Dedifferentiated amniotic fluid mesenchymal stem cell (primary cell): ENCODE results near the gene AMN.
"Not testable (repeated sequence)": the region's sequence is repeated elsewhere in the genome, so short reads cannot be mapped to it uniquely, and the experiment has no call there.

Source experiments
- DNase-seq: peaks from one replicate; pipeline ENCODE4 v3.0.0-alpha.2; 2016; ENCODE audit errors: extremely low spot score

The AMN gene

DNA sequence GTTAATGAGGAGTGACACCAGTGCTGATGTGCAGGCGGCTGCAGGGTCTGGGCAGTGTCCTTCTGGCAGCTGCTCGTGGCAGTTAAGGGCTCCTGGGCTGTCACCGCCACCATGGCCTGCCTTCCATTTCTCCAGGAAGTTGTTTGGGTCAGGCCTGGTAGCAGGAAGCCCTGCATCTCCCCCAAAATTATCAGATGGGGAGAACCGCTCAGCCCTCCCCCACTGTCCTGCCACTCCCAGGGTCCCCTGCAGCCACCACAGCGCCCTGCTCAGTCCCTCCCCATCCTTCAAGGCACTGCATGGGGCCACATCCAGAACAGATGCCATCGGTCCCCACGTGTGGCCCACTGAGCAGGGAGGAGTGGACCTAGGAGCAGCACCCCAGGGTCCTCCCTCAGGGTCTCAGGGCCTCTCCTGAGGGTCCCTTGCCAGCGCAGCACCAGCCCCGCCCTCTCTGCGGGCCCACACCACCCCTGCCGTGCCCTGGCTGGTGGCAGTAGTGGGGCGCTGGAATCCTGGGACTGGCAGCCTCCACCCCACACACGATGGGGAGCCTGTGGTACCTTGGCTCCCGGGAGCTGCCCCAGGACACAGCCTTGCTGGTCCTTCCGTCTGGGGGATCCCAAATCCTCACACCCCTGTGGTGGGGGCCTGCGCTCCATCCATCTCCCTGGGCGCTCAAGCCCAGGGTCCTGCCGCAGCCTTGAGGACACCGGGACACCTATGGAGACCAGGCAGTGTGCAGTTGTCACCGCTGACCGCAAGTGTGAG, 10.3 kb upstream of the AMN start:
- no peak for DNase-seq

DNA sequence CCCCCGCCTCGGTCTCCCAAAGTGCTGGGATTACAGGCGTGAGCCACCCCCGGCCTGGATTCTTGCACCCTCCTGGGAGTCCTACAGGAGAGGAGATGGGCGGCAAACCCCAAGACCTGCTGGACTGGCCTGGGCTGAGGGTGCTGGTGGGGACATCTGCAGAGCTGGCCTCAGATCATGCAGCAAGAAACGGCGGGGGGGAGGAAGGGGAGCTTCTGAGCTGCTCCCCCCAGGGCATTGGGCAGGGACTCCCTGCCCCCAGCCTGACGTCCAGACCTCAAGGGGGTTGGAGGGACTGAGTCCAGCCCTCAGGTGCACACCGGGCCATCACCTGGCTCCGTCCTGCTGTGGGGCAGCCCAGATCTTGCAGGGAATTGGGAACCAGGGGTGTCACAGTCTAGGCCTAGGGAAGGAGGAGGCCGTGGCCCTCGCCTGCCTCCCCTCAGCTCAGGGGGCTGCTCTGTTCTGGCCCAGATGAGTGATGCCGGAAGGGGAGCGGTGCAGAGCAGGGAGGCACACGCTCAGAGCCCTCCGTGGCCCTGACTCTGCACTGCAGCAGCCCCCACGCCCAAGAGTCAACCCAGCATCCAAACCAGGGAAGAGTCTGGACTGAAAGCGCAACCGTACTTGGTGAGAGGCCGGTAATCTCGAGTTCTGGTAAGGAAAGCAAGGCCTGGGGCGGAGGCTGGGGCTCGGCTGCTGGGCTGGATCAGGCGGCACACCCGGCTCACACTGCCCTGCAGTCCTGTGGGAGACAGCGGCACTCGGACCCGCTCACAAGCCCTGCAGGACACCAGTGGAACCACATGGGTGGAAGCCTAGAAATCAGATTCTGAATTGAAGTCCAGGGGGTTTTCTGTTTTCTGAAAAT, 8.9 kb upstream of the AMN start:
- no peak for DNase-seq

DNA sequence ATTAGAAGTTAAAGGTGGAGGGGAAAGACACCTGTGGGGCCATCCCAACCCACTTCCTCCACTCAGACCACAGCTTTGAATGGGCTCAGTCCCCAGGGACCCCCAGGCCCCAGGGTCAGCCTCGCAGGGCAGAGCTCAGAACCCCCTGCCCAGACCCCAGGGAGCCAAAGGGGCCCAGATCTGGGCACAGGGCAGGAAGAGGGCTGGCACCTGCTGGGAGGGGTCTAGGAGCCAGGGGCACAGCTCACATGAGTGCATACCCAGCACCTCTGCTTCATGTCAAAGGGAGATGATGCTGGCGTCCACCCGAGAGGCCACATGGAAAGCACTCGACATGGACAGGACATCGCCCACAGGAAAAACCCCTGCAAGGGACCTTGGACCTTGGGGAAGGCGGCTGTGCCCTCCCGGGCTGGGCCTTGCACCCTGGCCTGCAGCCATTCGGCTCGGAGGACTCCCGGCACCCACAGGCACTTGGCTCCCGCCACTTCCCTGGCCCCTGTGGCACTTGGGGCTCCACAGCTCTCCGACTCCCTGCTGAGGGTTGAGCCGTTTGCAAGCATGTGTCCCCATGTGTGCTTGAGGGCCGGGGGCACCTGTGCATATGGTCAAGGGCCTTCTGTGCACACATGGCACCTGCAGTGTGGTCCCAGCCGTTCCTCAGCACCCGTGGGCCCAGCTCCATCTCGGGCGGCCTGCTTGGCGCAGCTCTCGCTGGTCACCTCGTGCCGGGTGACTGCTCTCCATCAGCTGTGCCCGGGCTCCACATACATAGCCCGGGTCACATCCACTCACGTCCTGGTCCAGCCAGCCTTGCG, 7.8 kb upstream of the AMN start:
- no peak for DNase-seq

DNA sequence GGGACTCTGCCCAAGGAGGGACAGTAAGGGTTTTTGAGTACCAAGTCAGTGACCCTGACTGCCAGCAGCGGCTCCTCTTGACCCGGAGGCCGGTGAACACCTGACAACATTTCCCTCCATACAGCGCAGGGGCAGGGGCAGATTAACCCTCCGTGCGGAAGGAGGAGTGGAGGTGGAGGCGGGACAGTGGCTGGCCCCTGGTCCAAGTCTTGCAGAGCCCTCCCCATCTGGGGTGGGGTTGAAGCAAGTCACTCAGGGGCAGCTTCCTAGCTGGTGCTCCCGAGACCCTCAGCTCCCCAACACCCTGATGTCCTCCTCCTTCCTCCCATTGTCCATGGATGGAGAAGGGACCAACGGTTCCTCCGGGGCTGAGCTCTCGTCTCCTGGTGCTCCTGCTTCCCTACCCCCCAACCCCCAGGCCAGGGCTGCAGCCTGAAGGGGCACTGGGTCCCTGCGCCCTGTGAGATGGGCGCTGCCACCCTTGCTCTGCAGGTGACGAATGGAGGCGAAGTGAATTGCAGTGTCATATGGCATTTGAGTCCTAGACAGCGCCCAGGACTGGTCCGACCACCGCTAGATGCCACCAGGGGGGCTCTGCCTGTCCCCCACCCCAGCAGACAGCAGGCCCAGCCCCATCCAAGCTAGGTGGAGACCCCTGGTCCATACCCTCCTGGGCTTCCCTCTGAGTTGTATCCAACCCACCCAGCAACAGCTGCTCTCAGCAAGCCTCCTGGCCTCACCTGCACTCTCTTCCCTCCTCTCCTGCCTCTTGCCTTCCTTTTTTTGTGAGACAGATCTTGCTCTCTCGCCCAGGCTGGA, 7.0 kb upstream of the AMN start:
- no peak for DNase-seq

DNA sequence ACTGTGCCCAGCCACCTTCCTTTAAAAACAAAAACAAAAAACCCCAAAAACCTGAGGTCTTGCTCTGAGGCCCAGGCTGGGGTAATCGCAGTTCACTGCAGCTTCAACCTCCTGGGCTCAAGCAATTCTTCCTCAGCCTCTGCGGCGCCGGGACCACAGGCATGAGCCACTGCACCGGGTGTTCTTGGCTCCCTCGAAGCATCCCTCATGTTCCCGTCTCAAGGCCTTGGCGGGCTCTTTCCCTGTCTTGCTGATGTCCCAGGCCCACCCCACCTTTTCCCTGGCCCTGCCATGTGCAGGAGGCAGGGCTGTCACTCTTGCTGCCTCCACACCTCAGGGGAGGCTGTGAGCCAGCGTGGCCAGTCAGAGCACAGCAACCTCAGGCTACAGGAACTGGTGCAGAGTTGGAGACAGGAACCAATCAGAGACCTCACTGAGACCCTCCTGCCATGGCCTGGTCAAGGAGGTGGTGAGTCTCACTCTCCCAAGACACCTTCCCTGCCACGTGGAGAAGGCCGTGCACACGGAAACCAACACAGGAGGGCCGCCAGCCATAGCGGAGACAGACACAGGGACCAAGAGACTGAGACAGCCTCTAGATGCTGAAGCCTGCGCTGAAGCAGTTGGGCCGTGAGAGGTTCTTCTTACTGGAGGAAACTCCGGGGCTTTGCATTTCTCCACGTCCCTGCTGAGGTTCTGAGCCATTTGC, 6.0 kb upstream of the AMN start:
- no peak for DNase-seq

DNA sequence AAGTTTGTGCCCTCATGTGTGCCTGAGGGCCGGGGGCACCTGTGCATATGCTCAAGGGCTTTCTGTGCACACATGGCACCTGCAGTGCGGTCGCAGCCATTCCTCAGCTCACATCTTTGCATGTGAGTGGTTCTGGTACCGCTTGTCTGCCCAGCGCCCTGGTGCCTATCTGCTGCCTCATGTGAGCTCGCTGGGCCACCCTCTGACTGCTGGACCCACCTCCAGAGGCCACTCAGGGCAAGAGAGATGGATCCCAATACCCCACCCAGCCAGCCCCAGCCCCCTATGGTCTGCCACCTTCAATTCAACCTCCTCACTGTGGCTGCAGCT, 5.4 kb upstream of the AMN start:
- no peak for DNase-seq

DNA sequence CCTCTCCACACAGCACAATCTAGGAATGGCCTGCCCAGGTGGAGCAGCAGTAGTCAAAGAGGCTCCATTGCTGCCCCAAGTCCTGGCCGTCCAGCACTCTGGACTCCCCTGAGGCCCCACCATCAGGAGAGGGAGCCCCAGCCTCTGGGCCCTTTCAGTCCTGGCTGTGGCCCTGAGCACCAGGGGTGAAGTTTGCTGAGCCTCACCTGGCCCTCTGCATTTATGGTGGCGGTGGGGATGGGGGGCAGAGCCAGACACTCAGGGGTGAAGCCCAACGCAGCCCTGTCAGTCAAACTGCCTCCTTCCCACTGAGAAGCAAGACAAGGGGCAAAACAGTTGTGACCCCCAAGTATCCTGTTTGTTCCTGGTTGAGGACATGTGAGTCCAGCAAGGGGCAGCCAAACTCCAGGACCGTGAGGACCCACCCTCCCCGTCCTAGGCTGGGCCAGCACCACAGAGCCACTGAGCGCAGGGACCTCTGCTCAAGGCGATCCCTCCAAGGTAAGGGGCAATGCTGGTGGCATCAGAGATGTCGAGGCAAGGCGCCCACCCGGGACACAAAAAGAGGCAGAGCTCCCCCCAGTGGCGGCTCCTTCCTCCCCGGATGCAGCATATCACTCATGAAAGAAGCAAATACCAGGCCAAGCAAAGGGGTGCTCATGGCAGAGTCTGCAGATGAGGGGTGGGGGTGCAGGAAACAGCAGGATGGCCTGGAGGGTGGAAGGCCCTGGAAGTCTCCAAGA, 4.8 kb upstream of the AMN start:
- no peak for DNase-seq

DNA sequence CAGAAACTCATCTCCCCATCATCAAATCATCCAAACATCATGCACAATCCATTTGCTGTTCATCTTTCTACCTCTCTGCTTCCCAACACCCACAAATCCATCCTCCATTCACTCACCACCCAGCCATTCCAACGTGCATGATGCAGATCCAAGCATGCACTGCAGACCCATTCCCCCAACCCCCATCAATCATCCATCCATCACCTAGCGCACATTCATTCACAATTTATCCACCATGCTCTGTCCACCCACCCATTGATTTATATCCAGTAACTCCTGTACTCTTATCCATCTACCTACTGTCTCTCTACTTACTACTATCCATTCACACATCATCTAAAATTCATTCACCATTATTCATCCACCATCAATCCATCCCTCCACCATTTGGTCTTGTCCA, 4.0 kb upstream of the AMN start:
- DNase-seq: no peak

DNA sequence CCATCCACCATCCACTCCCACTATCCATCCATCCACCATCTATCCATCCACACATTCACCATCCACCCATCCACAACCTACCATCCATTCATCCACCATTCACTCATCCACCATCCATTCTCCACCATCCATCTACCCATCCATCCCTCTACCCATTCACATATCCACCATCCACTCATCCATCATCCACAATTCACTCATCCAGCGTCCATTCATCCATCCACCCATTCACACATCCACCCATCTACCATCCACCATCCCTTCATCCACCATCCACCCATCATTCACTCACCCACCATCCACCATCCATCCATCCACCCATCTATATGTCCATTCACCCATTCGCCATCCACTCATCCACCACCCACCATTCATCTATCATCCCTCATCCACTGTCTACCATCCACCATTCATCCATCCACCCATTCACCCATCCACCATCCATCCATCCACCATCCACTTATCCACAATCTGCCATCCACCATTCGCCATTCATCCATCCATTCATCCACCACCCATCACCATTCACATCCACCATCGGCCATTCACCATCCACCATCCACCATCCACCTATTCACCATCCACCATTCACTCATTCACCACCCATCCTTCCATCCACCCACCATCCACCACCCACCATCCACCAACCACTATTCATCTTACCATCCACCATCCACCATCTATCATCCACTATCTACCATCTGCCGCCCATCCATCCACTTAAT, 2.0 kb upstream of the AMN start:
- DNase-seq: no peak

DNA sequence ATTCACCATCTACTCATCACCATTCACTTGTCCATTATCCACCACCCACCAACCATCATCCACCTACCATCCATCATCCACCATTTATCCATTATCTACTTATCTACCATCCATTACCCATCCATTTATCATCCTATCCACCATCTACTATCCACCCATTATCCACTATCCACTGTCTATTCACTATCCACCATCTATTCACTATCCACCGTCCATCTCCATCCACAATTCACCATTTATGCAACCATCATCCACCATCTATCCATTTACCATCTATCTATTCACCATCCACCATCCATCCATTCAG, 1.5 kb upstream of the AMN start:
- DNase-seq: no peak

DNA sequence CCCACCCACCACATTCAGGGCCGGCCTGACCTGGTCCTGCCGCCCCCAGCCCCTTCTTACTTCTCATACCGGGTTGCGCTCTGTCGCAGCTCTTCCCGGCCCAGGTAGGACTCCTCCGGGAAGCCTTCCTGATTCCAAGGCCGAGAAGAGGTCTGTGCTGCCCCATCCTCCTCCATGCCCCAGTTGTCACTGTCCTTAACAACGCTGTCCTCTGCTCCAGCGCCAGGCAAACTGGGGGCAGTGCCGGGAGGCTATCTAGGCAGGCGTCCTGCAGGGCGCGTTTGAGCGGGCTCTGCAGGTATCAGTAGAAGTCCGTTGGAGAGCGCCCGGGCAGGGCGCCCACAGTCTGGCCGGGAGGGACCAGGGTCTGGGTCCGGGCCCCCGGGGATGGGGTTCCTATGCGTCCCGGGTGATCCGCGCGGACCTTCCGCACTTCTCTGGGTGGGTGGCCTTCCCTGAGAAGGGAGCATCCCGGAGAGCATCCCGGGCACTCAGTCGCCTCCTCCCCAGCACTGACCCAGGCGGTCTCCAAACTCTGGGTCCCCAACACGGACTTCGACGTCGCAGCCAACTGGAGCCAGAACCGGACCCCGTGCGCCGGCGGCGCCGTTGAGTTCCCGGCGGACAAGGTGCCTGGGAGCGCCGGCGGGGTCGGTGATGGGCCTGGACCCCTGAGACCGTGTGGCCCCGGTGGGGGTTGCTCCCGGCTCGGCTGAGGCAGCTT, 900 bp downstream of the AMN start:
- no peak for DNase-seq

DNA sequence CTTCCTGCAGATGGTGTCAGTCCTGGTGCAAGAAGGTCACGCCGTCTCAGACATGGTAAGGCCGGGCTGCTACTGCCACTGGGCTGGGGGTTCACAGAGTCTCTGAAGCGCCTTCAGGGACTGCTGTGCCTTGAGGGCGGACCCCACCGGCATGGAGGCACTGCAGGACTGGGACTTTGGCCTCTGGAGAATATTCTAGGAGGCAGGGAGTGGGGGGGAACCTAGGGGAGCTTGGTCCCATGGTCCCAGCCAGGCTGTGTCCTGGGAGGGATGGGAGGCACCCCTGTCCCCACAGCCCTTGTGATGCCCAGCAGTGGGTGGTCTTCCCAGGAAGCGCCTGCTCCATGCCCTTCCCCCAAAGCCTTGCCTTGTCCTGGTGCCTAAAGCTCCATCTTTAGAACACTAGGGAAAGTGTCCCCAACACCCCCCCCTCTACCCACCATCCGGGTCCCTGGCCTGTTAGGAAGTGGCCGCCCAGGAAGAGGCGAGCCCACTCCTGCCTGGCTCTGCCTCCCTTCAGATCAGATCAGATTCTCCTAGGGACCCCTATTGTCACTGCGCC, 1.5 kb downstream of the AMN start:
- DNase-seq: no peak

DNA sequence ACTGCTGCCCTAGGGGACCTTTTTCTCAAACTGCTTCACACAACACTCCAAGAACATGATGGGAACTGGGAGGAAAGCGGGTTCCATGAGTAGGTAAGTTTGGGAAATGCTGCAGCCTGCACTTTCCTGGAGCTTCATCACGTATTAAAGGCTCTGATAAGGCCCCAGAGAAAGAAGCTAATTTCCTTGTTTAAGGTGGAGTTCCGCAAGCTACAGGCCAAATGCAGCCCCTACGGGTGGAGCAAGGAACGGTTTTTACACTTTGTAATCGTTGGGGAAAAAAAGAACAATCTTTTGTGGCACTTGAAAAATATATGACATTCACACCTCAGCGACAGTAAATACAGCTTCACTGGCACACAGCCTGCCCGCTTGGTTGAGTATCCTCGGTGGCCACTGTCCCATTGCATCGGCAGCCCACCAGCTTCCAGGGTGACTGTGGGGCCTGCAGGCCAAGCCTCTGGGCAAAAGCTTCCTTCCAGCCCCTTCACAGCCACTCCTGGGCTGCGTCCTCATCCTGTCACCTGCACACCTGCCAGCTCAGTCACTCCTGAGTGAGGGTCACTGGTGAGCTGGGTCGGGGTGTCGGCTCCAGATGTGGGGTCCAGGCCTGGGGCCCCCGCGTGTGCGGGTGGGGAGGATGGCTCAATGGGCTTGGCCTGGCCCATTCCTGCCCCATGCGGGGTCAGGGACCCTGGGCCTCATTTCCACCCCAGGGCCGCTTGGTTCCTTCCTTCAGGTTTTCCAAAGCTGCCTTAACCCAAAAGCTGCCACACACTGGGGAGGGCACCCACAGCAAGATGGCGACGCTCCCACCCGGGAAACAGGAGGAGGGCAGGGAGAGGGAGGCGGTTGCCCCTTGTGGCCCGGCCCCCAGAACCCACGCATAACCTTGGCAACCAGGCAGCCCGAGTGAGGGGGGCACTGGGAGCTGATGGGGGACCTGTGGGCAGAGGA, 2.4 kb downstream of the AMN start:
- DNase-seq: no peak

DNA sequence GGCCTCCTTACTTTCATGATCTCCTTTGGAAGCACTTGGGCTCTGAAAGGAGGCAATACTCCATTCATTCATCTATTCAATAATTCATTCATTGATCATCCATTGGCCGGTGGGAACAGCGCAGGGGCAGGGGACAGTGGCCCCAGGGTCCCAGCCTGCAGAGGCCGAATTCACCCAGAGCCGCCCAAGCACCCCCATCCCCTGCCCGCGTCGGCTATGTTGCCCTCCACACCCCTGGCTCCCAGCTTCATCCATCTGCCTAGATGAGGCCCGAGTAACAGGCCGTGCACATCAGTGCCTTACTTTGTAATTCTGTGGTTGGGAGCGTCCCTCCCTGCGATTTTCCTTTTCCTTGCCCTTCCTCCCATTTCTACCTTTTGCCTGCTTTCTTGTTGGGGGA, 3.2 kb downstream of the AMN start:
- DNase-seq: no peak

DNA sequence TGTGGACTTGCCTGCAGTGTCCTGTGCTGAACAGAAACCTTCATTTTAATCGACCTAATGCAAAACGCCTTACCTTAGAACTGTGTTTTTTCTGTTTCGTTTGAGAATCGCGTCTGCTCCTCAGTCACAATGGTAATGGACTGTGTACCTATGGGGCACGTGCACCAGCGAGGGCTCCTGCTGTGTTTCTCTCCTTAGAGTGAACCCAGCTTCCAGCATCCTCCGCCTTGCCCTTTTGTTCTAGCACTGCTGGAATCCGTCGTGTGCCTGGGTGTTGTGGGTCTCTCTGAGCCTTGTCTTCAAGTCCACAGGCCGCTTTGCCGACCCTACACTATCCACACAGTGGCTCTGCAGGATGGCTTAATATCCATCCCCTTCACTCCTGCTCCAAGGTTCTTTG, 3.6 kb downstream of the AMN start:
- DNase-seq: no peak

DNA sequence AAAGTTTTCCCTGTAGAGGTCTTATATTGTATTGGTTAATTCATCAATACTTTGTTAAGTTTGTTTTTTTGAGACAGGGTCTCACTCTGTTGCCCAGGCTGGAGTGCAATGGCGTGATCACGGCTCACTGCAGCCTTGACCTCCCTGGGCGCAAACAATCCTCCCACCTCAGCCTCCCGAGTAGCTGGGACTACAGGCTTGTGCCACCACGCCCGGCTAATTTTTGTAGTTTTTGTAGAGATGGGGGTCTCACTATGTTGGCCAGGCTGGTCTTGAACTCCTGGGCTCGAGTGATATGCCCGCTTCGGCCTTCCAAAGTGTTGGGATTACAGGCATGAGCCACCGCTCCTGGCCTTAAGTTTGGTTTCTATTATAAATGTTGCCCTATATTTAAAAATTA, 4.4 kb downstream of the AMN start:
- not testable (repeated sequence) for DNase-seq

DNA sequence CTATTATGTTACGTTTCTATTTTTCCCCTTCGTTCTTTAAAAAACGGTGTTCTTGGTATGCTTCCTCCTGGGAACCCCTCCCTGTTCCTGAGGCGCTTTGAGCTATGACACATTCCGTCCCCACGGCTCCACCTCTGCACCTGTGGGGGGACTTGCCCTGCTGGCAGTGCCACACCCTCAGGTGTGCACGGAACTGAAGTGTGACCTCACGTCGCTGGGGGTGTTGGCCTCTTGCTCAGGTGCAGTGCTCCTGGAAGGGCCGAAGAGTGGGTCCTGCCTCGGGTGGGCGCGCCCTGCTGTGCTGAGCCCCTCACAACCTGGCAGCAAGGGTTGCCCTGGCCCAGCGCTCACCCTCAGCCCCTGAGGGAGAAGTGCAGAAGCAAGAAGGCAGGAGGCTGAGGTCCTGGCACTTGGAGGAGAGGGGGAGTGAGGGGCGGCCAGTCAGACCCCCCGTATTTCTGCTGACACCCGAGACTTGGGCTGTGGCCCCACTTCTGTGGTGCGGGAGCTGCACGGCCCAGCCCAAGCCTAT, 4.9 kb downstream of the AMN start:
- DNase-seq: no peak
